ENCODE results near the gene SPATA2. TPM values are rescaled to one million over a fixed set of nuclear protein-coding genes. Genes with fewer than 3 reads are reported as not detected.

SPATA2 gene
- total and polyA plus RNA-seq, 4 donors: 1.2 to 3.4 (median 1.4) TPM

DNA sequence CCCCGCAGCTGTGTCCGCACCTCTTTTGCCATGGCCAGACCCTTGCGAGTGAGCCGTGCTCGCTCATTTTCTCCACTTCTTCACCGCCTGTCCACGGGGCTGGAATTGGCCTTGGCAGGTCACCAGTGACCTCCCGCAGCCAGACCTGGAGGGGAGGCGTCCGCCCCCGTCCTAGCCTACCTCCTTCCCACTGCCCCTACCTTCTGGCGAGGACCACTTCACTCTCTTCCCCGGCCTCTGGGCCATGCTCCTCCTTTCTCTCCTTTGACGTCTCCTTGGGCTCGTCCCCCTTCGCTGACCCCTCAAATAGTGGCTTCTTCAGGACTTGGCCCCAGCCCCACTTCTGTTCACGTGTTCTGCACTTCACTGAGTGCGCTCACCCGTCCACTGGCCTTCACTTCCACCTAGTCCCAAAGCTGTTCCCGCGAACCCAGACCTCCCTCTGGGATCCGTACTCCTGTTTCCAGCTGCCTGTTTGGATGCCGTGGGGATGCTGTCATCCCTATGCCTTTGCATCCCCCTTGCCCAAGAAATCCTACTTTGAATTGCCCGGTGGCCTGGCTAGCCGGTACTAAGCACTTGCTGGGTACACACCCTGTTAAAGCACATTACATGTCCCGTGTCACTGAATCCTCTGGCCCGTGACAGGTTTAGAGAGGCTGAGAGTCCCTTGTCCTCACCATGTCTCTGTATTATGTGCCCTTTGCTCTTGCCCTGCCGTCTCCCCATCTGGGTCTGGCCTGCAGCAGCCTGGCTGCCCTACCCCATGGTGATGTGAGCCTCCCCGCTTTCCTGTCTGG lies 33.0 kb downstream of the SPATA2 start:
- no peak overlapping the region for H3K4me3 ChIP-seq (ENCODE audit: low read depth in 1 of 3, low read length in 3 of 3)
- 93% methylated on average over 29 of the region's 29 CpGs for WGBS

DNA sequence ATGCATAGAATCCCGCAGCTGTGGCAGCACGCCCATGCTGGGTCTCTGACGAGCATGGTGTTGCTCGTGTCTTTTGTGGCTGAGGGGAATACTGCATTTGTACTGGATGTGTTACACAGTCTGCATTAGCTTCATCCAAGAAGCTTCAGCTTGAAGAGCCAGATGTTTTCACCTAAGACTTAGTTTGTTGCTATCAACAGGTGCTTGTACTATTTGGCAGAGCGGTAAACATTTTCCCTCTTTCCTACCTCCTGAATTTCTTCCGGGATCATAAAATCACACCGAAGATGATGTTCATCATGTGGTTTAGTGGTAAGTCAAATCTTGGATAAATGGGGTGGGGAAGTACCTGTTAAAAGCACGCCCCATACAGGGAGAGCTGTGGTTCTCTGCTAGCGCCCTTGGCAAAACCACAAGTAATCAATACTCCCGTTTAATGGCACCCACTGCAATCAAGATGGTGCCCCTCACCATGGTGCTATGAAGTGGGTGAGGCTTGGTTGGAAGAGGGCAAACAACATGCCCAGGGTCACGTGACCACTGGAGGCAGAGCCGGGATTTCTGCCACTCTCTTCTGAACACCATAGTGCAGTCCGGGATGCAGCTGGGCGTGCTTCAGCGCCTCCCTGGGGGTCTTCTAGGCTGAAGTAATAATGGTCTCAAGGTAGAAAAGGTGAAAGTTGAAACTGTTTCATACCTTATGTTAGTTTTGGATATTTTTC lies 34.4 kb downstream of the SPATA2 start:
- WGBS: 93% methylated on average over 15 of the region's 15 CpGs
- peaks cover 6 to 52% (median 28%) of the 10 kb centered on the region in 4 donors for H3K36me3 ChIP-seq (ENCODE audit: control insufficient read depth in 4 of 4, insufficient read depth in 3 of 4, low read depth in 1 of 4, low read length in 3 of 4)
- no peaks in the 10 kb centered on the region for H3K4me1 ChIP-seq (ENCODE audit: control insufficient read depth in 4 of 4, insufficient read depth in 4 of 4, low read length in 3 of 4)
- H3K9me3 ChIP-seq (ENCODE audit: control insufficient read depth in 4 of 4, low read length in 3 of 4): no peaks in the 10 kb centered on the region
- TF ChIP-seq, protein P1, sequence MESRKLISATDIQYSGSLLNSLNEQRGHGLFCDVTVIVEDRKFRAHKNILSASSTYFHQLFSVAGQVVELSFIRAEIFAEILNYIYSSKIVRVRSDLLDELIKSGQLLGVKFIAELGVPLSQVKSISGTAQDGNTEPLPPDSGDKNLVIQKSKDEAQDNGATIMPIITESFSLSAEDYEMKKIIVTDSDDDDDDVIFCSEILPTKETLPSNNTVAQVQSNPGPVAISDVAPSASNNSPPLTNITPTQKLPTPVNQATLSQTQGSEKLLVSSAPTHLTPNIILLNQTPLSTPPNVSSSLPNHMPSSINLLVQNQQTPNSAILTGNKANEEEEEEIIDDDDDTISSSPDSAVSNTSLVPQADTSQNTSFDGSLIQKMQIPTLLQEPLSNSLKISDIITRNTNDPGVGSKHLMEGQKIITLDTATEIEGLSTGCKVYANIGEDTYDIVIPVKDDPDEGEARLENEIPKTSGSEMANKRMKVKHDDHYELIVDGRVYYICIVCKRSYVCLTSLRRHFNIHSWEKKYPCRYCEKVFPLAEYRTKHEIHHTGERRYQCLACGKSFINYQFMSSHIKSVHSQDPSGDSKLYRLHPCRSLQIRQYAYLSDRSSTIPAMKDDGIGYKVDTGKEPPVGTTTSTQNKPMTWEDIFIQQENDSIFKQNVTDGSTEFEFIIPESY (IDR thresholded peaks at IDR 0.05): no peak
- TF ChIP-seq EGR1 (IDR thresholded peaks at IDR 0.05; ENCODE audit: low read depth in 2 of 2): no peak
- TF ChIP-seq, protein P2, sequence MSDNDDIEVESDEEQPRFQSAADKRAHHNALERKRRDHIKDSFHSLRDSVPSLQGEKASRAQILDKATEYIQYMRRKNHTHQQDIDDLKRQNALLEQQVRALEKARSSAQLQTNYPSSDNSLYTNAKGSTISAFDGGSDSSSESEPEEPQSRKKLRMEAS (IDR thresholded peaks at IDR 0.05): no peak
- no peak for TF ChIP-seq NR2F2 (IDR thresholded peaks at IDR 0.05)
- no peak overlapping the region for H3K9ac ChIP-seq (ENCODE audit: low read depth in 1 of 2, low read length in 2 of 2)
- no peak overlapping the region for H3K4me3 ChIP-seq (ENCODE audit: low read depth in 1 of 3, low read length in 3 of 3)
- H3K27me3 ChIP-seq (ENCODE audit: control insufficient read depth in 4 of 4, insufficient read depth in 4 of 4, low read length in 3 of 4): no peaks in the 10 kb centered on the region
- DNase-seq (ENCODE audit: low spot score): no peak
- no peak overlapping the region for H3K27ac ChIP-seq (ENCODE audit: low read depth in 1 of 2, low read length in 2 of 2)

More for the DNA sequence above, 33.0 kb downstream of the SPATA2 start:
- Histone ChIP-seq H3K4me1 (ENCODE audit: control insufficient read depth in 4 of 4, insufficient read depth in 4 of 4, low read length in 3 of 4) (no peaks in the 10 kb centered on the region), H3K9ac (ENCODE audit: low read depth in 1 of 2, low read length in 2 of 2) (no peak overlapping the region), H3K27ac (ENCODE audit: low read depth in 1 of 2, low read length in 2 of 2) (no peak overlapping the region), H3K36me3 (ENCODE audit: control insufficient read depth in 4 of 4, insufficient read depth in 3 of 4, low read depth in 1 of 4, low read length in 3 of 4) (peaks cover 3 to 54% (median 24%) of the 10 kb centered on the region in 4 donors), H3K9me3 (ENCODE audit: control insufficient read depth in 4 of 4, low read length in 3 of 4) (no peaks in the 10 kb centered on the region), H3K27me3 (ENCODE audit: control insufficient read depth in 4 of 4, insufficient read depth in 4 of 4, low read length in 3 of 4) (no peaks in the 10 kb centered on the region)
- TF ChIP-seq RXRA (IDR thresholded peaks at IDR 0.05) (no peak), YY1 (IDR thresholded peaks at IDR 0.05) (no peak), HNF4A (conservative IDR thresholded peaks at IDR 0.05) (no peak), RAD21 (IDR thresholded peaks at IDR 0.05) (no peak), NR2F2 (IDR thresholded peaks at IDR 0.05) (no peak), FOXA1 (IDR thresholded peaks at IDR 0.05) (no peak), FOXA2 (IDR thresholded peaks at IDR 0.05) (no peak), TAF1 (conservative IDR thresholded peaks at IDR 0.05) (no peak), SP1 (IDR thresholded peaks at IDR 0.05) (no peak), EGR1 (IDR thresholded peaks at IDR 0.05; ENCODE audit: low read depth in 2 of 2) (no peak)
- TF ChIP-seq, protein P3, sequence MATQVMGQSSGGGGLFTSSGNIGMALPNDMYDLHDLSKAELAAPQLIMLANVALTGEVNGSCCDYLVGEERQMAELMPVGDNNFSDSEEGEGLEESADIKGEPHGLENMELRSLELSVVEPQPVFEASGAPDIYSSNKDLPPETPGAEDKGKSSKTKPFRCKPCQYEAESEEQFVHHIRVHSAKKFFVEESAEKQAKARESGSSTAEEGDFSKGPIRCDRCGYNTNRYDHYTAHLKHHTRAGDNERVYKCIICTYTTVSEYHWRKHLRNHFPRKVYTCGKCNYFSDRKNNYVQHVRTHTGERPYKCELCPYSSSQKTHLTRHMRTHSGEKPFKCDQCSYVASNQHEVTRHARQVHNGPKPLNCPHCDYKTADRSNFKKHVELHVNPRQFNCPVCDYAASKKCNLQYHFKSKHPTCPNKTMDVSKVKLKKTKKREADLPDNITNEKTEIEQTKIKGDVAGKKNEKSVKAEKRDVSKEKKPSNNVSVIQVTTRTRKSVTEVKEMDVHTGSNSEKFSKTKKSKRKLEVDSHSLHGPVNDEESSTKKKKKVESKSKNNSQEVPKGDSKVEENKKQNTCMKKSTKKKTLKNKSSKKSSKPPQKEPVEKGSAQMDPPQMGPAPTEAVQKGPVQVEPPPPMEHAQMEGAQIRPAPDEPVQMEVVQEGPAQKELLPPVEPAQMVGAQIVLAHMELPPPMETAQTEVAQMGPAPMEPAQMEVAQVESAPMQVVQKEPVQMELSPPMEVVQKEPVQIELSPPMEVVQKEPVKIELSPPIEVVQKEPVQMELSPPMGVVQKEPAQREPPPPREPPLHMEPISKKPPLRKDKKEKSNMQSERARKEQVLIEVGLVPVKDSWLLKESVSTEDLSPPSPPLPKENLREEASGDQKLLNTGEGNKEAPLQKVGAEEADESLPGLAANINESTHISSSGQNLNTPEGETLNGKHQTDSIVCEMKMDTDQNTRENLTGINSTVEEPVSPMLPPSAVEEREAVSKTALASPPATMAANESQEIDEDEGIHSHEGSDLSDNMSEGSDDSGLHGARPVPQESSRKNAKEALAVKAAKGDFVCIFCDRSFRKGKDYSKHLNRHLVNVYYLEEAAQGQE (IDR thresholded peaks at IDR 0.05): no peak
- TF ChIP-seq, protein P2 (IDR thresholded peaks at IDR 0.05): no peak
- TF ChIP-seq, protein P4, sequence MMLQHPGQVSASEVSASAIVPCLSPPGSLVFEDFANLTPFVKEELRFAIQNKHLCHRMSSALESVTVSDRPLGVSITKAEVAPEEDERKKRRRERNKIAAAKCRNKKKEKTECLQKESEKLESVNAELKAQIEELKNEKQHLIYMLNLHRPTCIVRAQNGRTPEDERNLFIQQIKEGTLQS (IDR thresholded peaks at IDR 0.05): no peak
- TF ChIP-seq, protein P1 (IDR thresholded peaks at IDR 0.05): no peak
- DNase-seq (ENCODE audit: low spot score): no peak
